Amniotic epithelial cell (primary cell): ENCODE results near the gene CHD6.

ENCODE experiments used
- DNase-seq: peaks from one replicate; pipeline ENCODE4 v3.0.0-alpha.2; 2010; ENCODE audit warnings: low read depth

CHD6 gene

DNA sequence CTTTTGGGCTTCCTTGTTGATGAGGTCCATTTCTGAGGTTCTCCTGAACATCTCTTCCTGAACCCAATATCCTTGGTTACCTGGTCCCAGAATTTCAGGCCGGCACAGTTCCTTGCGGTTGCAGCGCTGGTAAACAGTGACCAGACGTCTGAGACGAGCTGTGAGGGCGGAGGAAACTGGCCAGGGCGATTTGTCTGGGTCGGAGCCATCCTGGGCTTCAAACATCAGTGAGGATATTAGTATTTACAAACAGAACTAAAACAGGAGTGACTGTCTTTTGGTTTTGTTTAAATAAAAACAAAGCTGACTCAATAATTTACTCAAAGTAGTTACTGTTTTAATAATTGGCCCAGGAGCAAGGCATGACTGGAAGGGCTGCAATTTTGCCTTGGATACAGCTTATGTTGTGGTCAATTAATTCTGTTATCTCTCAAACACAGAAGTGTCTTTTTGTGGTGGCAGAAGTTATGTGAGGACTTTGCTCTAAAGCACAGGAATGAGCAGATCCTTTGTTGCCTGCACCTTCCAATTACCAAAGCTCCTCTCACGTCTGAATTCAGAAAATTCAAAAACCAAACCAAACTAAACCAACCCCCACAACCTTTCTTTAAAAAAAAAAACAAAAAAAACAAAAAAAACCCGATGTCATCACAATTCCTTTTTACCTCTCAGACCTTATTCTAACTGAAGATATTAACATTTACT is 192.8 kb downstream of the CHD6 start:
- DNase-seq, result peak; percentile 76

DNA sequence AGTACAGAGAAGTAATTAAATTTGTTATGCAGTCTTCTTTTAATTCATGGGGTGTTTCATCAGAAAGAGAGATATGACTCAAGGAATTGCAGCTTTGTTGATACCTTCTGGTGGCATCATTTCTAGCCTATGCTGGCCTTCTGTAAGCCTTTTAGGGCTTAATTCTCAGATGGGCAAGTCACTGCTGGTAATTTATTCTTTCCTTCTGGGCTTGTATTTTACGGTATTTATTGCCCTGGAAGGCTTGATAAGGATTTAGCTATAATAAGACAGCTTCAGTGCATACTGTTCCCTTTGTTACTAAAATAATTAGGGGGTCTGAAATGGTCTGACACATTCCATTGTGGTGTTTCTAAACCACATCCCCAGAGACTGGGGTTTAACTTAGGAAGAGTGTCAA is 193.6 kb downstream of the CHD6 start:
- DNase-seq, result peak; percentile 74

DNA sequence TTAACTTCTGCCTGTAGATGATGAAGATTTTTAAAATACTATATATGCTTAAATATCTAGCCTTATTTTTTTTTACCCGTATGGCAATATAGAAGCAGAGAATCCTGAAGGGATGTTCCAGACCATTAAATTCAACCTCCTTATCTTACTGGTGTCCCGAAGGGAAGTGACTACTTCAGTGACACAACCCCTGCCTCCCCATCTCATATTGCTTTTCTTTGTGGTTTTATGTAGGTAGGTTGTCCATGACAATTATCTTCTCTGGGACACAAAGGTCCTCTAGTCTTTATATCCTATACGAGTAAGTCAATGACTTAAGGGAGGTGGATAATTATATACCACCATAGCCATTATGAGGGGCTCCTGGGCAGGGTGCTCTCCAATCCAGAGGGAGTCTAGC is 194.2 kb downstream of the CHD6 start:
- no peak for DNase-seq

DNA sequence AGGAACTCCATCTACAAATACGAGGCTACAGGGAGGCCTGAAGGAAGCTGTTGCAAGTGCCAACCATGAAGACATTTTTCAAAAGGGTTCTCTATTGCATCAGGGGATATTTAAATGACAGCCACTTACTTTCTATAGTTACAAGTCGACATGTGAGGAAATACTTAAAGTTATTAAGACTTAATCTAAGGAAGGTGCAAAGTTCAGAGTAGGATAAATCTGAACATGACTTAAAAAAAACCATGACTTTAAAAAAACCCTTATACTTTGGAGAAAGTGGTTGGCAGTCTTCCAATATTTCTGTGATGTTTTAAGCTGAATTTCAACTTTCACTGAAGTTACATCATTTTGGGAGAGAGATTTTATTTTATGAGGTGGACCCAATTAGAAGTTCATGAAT is 195.2 kb downstream of the CHD6 start:
- no peak for DNase-seq

DNA sequence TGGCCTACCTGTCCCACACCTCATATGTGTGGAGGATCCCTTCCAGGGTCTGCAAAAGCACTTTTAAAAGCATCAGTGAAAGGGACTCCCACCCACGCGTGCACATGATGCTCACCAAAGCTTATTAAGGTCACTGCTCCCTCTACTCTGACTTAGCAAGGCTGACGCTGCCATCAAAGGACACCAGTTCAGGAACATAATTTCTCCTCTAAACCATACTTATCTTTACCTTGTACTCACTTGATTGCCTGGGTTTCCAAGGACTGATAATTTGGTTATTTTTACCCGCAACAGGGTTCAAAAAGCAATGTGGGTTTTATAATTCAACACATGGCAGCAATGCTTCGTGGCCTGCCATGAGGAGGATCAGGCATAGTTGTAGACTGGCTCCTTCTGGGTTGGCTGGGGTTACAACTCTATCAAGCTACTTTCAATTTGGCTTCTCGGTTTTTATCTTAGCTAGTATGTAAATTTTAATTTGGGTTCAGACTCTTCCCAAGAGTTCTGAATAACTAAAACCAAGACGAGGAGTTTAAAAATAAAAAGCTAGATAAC is 199.4 kb downstream of the CHD6 start:
- no peak for DNase-seq

DNA sequence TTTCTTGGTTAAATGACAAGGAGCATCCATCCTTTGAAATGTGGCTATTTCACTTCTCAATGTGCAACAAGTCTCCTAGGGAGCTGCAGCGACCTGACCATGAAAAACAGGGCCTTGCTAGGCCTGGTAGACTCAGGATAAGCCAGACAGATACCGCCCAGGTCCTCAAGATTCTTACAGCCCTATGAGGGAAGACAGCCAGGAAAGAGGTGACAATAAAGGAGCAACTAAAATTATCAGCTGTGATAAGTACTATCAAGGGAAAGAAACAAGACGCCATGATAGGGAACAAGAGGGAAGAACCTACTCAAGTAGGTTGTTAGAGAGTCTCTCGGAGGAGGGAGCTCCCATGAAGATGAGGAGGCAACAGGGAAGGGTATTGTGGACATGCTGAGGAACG is 200.1 kb downstream of the CHD6 start:
- DNase-seq, result no peak

DNA sequence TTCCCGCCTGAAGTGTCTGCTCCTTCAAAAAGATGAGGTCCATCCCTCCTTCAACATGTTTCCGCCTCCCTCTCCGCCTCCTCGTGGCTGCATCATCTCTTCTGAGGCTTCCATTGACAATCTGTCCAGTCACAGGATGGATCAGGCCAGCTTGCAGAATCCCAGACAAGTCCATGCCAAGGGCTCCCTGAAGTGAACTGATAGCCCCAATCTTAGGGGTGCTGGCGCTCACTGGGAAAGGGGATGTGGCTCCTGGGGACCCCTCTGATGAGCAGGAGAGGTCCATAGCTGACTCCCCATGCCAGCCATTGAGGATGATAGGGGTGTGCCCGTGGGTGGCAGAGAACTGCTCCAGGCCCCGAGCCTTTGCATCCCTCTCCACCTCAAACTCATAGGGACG is 203.0 kb downstream of the CHD6 start:
- no peak for DNase-seq

DNA sequence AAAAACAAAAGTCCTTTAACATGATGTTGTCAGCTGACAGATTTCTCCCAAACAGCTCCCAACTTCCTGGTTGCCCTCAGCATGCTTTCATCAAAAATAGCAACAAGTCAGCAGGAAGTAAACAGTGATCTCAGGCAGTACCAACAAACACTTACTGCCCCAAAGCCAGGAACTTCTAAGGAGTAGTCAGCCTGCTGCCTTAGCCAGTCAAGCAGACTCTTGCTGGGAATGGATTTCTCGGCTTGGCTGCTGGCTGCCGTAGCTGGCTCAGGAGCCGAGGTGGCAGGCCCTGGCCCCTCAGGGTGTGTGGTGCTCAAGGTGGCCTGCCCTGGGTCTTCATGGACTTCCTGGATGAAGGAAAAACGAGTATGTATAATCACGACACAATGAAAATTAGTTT is 205.0 kb downstream of the CHD6 start:
- DNase-seq, result no peak

DNA sequence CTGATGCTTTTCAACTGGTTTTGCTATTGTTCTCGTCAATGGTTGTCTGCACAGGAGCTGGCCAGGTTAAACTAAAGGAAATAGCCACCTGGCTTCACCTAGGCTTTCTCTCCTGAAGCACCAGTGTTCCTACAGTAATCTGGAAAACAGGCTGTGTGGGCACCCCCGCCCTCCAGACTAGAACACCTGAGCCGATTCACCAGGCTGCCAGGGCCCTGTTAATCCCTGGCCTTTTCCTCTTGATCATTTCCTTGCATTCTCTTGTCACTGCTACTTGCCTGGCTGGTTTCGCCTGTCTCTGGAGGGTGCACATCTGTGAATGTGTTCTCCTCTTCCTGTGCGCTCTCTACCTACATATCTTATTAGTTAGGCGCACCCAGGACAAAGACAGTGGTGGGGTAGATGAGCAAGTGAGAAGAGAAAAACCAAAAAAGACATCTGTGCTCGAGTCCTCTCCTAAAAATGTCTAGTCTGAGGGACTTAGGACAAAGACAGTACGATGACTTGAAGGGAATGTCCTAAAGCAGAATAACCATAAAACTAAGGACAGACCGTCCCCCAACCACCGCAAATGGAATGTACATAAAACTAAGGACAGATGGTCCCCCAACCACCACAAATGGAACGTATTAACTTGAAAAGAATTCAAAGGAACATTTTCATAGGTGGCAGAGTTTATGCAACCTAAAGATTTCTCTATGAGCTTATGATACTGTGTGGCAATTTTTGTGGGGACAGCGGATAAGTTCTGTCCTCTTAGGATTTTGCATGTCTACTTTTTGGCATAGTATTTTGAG is 205.7 kb downstream of the CHD6 start:
- no peak for DNase-seq

DNA sequence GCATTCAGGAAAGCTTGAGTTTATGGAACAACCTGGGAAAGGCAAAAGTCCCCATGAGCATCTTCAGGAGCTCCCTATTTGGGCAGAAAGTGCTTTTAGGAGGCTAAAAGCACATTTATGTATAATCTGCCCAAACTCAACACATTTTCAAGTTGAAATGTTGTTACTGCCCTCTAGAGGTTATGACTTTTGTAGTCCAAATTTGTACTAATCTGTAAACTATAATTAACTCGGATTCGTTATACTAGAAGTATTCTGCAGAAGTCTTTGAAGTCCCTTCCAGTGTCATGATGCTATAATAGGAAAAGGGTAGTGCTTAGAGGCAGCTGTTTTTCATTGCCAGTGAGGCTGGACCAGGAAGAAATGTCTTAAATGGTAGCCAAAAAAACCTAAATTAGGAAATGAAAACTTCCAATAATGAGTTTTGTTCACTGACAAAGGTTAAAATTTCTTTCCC is 206.8 kb downstream of the CHD6 start:
- peak; percentile 25 for DNase-seq

DNA sequence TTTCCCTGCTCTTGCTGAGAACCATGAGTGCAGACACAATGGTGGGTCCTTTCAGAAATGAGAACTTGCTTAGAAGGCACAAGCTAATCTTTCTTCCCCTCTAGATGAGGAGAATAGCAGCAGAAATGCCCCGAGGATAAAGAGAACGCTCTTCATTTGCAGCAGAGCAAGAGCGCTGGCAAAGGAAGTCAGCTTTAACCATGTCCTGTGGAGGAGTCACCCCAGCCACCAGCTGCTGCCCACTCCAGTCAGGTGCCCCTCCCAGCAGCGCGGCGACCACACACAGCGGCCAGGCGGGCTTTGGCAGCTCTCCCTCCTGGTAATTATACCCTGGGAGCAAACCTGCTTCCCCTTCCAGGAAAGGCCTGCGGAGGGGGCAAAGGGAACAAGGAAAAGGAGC is 209.2 kb downstream of the CHD6 start:
- no peak for DNase-seq

DNA sequence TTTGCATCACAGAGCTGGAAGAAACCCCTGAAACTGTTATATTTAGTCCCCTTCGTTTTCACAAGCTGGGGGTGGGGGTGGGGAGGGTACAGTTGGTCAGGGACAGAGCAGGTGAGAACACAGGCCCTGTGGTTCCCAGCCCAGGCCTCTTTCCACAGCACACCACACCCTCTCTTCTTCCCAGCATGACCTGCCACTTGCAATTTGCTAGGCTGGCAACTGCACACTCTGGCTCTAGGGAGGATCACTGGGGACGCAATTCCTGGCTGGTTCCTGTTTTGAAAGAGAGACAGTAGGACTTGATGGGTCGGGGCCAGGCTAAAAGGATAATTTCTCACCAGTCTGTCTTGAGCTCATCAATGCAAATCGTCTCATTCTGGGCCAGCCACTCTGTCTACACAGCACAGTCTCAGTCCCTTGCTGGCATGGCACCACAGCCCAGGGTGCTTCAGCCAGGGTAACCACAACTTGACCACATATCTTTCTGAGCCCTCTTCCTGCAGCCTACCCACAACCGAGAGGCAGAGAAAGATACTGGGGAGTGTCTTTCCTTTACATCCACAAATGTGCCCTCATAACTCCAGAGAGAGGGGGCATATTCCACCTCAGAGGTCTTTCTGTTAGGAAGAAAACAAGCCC is 209.9 kb downstream of the CHD6 start:
- no peak for DNase-seq

DNA sequence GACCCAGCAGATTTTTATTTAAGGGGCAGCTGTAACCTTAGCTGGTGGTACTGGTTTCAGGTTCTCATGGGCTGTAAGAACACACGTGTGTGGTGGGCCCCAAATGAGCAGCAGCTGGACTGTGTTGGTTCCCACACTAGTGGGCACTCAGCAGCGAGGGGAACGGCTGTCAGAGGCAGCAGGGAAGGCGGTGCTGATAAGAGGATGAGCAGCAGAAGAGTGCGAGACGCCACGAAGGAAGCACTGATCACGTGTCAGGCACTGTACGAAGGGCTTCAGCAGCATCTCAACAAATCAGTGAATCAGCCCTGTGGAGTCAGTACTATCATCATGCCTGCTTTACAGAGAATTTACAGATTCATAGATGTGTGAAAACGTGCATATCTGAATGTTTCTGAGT is 210.6 kb downstream of the CHD6 start:
- peak; percentile 60 for DNase-seq

DNA sequence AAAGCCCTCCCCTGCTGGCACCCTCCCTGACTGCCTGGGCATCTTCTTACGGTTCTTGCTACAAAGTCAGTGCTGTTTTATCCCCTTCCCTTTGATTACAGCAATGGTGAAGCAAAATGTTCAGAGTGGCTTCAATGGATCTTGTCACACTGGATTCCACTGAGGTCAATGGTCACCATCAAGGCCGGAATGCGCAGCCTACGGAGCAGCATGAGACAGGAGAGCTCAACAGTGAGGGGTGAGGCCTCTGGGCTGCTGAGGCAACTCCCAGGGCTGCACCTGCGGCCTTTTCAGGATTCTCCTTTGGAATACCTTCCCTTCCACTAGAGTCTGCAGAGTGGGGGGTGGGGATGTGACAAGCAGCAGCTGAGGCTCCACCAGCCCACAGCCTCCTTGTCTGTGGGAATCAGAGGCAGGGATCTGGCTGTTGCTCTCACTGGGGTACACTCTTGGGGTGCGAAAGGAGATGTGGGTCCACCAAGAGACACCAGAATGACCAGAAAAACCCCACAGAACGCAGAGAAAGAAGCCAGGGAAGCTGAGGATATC is 211.2 kb downstream of the CHD6 start:
- no peak for DNase-seq

DNA sequence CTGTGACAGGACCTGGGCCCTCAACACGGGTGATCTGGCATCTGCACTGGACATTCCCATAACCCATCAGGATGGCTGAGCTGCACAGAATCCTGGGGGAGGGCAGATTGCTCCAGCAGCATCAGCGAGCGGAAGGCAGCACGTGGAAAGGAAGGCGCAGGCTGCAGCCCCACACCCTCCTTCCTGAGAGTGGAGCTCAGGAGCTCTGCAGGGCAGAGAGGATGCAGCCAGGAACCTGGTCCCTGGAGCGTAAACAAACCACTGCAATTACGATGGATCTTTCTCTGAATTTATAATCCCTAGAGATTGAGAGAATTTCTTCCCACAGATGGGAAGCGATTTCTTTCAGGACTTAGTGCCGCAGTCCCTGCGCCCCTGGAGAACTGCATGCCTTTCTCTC is 211.8 kb downstream of the CHD6 start:
- DNase-seq, result no peak

DNA sequence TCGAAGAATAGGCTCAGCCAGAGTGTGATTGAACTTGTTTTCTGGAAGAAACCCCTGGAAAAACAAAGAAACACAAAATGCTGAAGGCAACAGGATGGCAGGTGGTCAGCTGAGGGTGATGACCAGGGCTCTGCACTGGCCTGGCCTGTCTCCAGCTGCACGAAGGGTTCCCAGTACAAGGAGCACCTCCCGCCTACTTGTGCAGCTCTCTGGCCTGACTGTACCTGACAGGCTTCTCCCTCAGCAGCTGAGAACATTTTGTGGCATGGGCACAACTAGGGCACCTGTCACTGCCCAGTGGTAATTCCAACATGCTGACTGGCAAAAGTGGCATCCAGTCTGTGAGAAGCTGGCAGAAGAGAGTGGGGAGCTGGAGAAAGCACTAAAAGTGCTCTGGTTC is 212.7 kb downstream of the CHD6 start:
- no peak for DNase-seq

DNA sequence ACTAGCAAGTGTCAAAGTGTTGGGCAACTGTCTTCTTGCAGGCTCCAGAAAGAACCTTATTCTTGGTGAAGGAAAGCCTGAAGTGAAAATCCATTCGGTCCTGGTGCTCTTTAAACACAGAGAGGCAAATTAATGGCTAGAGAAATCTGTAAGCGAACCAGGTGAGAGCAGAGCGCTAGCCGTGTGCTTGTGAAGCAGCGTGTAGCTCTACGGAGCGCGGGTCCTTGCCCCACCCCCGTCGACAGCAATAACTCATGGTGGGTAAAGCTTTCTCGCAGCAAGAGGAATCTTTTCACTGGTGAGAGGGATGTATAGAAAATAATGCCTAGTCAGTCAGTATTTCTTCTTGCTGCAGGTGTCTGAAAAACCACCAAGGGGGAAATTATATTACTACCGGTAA is 214.6 kb downstream of the CHD6 start:
- no peak for DNase-seq

DNA sequence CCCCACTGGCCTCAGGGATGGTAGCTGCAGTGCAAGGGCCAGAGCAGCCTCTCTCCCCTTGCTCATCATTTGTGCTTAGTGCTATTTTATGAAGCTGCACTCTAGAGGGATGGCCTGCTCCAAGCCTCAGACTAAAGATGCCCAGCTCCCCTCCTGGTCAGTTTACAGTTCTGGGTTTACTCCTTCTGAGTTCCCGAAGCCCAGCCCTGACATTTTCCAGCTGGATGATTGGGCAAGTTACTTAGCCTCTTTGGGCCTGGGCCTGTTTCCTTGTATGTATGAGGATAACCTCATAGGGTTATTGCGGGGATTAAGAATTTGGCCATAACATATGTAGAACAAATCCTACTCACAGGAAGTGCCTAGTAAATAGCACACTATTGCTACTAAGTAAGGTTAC is 219.8 kb downstream of the CHD6 start:
- peak; percentile 65 for DNase-seq

DNA sequence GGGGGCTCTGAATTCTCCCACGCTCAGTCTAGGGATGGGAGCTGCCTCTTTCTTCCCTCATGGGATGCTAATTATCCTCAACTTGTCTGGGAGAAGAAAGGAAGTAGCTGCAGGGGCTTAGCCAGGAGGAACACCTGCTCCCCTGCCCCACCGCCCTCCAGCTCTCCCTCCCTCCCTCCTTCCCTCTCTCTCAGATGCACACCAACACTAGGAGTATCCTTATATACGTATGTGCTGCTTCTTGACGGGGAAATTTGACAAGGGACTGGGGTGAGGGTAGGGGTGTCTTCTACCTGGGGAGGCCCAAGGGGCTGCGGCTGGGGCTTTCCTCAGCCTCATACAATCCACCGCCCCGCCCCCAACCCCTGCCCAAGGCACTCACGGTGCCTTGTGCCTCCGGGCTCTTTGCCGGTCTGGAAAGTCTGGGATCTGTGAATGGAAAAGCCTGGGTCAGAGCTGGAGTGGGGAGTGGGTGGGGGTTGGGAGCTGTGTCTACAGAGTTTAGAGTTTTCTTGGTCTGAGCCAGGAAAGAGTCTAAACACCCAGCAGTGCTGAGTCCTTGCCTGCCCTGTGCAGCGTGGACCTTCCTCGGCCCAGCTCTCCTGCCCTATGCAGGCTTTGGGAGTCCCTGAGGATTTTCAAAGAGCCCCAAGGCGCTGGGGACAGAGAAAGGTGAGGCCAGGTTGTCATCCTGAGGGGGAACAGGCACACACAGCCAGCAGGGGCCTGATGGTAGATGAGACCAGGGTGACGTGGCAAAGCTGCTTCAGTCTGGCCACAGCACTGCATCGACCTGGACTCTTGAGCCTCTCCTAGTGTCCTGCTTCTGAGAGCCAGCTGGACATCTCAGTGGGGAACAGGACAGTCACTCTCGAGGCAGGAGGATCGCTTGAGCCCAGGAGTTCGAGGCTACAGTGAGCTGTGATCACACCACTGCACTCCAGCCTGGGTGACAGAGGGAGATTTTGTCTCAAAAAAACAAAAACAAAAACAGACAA is 222.2 kb downstream of the CHD6 start:
- no peak for DNase-seq

DNA sequence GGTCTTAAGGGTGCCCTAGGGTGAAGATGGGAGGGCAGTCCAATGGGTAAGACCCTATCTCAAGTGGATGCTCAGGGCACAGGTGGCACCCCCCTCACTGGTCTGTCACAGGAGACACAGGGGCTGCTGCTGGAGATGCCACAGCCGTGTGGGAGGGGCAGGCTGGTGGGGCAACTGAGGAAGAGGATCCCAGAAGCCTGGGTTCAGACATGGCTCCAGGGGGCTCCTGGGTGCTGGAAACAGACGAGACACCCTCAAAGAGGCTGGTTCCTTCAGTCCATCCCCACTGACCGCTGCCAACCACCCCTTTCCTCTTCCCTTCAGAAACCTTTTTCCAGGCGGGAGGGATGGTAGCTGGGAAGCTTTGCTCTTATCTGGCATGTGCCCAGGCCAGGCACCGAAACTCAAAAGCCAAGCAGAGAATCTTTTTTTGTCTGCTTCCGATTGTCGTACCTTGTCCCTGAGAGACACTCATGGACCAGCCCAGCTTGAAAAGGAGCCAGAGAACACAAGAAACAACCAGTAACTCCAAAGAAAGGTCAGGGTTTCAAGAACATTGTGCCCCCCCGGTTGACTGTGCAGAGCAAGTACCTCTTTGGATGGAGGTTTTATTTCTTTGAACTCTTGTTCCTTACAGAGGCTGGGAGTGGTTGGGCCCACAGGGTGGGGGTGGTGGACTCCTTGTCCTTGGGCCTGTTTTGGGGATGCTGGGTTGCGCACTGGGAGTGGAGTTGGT is 223.1 kb downstream of the CHD6 start:
- no peak for DNase-seq

DNA sequence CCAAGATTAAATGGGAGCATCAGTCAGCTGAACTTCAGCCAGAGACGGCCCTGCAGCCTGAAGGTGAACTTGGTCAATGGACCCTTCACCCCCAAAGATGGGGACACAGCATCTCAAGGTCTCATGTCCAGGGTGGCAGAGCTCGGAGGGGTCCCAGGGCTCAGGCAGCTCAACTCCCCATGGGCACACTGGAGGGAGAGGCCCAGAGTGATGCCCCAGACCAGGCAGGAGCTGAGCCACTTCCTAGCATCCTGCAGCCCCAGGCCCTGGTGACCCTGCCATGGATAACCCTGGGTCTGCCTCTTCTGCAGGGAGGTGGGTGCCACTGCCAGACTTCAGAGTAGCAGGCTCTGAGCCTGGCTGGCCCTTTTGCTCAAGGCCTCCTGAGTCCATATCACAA is 224.1 kb downstream of the CHD6 start:
- no peak for DNase-seq
